HG03039 (cell line): ENCODE data around the gene RAMAC.
"Not testable (repeated sequence)": the region's sequence is repeated elsewhere in the genome, so short reads cannot be mapped to it uniquely, and the experiment has no call there.

Experiments
- ATAC-seq: cut with Tn5 transposase; IDR thresholded peaks from one replicate; pipeline ENCODE4 v1.9.1; 2021; ENCODE audit warnings: mild to moderate bottlenecking, moderate library complexity; ENCODE audit not compliant: unreplicated experiment

Gene RAMAC

DNA sequence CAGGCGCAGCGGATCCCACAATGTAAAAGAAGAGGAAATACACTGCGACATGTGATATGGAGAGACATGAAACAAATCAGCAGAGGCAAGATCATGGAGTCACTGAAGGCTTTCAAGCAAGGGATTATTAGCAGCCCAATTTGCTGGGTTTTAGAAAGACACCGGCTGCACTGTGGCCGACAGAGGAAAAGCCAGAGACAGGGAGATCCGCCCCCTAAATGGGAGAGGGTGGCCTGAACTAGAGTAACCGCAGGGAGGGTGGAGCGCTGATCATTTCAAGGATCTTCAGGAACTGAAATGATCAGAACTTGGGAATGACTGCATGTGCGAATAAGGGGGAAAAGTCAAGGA is 26.0 kb downstream of the RAMAC start:
- no peak for ATAC-seq

DNA sequence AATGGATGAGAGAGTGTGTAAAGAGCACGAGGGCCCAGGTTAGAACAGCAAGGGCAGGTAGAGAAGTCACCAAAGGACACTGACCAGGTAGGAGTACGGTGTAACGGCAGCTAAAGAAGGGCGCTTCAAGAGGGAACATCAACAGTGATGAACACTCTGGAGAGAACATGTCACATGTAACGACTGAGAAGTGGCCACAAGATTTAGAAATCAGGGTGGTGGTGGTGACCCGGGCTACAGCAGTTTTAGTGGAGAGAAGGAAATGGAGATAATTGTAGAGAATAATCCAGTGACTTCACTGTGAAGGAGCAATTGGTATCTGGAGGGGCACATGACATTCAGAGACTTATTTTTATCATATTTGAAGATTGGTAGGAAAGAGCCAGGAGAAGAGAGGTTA is 26.6 kb downstream of the RAMAC start:
- ATAC-seq = no peak

DNA sequence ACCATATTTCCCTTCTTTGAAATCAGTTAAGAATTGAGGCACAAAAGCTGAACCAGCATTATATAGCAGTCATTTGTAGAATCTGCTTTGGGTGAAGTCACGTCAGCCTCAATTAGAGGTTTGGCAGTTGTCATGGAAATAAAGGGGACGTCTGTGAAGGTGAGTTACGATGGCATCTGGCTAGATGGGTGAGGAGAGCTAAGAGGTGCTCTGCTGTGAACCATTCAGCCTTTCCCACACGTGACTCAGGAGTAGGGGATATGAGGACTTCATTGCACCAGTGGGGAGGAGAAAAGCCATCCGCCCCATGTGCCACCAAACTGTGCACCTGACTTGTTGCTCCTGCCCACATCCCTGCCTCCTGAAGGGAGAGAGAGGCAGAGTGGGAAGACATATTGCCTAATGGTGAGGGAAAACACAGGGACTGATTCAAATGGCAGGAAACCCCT is 28.2 kb downstream of the RAMAC start:
- no peak for ATAC-seq

DNA sequence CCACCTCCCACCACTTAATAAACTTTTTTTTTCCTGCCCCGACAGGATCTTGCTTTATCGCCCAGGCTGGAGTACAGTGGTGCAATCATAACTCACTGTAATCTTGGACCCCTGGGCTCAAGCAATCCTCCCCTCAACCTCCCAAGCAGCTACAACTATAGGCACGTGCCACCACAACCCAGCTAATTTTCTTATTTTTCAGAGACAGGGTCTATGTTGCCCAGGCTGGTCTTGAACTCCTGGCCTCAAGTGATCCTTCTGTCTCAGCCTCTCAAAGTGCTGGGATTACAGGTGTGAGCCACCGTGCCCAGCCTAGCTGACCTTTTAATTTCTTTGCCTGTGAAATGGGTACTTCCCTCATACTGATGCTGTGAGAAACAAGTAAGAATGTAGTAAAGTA is 29.4 kb downstream of the RAMAC start:
- no peak for ATAC-seq

DNA sequence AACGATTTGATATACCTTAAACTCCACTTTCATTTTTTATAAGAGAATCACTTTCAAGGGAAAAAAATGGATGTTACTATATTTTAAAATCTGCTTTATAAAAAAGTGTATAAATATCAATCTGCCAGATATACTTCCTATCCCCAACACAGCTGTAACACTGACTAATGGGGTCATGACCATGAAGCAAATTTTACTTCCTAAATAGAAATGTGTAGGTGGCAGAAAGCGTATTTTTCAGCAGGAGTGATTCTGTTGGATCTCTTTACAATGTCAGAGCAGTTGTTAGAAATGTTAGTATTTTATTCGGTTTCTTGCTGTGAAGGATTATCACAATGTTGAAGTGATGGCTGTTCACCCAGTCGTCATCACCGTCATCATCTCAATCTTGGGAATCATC is 30.9 kb downstream of the RAMAC start:
- no peak for ATAC-seq

DNA sequence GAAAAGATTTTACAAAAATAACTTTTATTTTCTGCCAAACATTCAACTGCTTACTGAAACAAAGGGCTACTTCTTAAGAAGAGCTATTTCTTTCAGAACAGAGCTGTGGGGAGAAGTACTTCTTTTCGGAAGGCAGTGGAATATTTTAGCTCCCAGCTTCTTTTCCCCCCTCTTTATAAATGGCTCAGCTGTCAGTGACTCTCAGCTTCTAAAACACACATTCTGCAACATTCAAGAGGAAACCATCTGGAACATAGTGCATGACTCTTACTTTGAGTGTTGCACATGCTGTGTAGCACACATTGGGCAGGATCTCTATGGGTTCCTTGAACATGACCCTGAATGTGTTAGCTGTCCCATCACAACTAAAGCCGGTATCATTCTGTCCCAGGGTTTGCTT is 32.4 kb downstream of the RAMAC start:
- ATAC-seq = no peak

DNA sequence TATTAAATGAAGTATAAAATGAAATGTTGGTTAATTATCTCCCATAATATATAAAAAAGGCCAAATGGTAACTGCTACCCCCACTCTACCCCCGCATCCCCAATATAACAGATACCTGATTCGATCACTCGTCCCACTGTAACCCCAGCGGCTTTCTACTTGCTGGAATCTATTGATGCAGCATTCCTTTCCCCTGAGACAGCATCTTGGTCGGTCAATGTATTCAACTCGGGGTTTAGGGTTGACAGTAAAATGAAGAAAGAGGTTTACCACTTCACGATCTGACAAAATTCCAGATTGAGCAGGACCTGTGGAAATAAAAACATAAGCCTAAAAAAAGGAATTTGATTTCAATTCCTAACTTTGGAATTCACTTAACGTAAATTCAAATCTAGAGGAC is 44.0 kb downstream of the RAMAC start:
- no peak for ATAC-seq

DNA sequence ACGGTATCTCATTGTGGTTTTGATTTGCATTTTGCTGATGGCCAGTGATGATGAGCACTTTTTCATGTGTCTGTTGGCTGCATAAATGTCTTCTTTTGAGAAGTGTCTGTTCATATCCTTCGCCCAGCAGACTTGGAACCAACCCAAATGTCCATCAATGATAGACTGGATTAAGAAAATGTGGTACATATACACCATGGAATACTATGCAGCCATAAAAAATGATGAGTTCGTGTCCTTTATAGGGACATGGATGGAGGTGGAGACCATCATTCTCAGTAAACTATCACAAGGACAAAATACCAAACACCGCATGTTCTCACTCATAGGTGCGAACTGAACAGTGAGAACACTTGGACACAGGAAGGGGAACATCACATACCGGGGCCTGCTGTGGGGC is 45.2 kb downstream of the RAMAC start:
- not testable (repeated sequence) for ATAC-seq

DNA sequence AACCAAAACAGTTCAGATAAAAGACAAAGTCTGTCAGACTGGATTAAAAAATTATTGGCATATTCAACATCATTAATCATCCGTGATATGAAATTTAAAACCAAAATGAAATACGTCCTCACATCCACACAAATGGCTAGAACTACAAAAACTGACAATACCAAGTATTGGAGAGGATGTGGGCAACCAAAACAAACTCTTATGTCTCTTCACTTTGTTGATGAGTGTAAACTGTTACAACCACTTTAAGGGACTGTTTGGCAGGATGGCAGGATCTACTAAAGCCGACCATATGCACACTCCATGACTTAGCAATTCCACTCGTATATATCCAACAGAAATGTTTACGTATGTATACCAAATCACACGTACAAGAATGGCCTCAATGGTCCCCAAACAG is 50.2 kb downstream of the RAMAC start:
- ATAC-seq = no peak

DNA sequence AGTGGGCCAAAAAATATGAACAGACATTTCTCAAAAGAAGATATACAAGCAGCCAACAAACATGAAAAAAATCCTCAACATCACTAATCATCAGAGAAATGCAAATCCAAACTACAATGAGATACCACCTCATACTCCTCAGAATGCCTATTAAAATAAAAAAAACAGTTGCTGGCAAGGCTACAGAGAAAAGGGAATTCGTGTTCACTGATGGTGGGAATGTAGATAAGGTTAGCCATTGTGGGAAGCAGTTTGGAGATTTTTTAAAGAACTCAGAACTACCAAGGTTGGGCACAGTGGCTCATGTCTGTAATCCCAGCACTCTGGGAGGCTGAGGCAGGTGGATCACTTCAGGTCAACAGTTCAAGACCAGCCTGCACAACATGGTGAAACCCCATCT is 53.2 kb downstream of the RAMAC start:
- no peak for ATAC-seq
